Lung microvascular endothelial cell (primary cell): Measurements from ENCODE around the gene CYSRT1. TPM values are rescaled to one million over a fixed set of nuclear protein-coding genes. Genes with fewer than 3 reads are reported as not detected.
"Not testable (repeated sequence)": the region's sequence is repeated elsewhere in the genome, so short reads cannot be mapped to it uniquely, and the experiment has no call there.

ENCODE experiments used
- DNase-seq, 2 donors: peaks; one replicate each; pipeline versions ENCODE4 v3.0.0 to v3.0.0-alpha.2; 2010; ENCODE audit warnings: low read depth in 2 of 2
- total RNA-seq: library from RNA; depleted of rRNA; stranded (reverse); fragments of >200 nt; gene quantifications from 2 replicates; pipeline ENCODE4 v1.2.1, GENCODE V29; 2014

The CYSRT1 gene
- total RNA-seq, 1 donor from 2014 or later, result 0.20 TPM

- no peak for DNase-seq
These were observed 12.0 kb downstream of the CYSRT1 start for GRCh38 chr9:137236936-137237421.

GRCh38 chr9:137237759-137238726, 13.1 kb downstream of the CYSRT1 start:
- DNase-seq, result no peak

GRCh38 chr9:137239541-137240200, 14.7 kb downstream of the CYSRT1 start:
- not testable (repeated sequence) for DNase-seq

- peak; percentile 82 to 84 for DNase-seq
These were observed 15.4 kb downstream of the CYSRT1 start for GRCh38 chr9:137240318-137240840.

GRCh38 chr9:137240841-137241489, 16.0 kb downstream of the CYSRT1 start, which contains the start of gene TUBB4B:
TSS of gene TUBB4B (plus strand) at chr9:137241287. CDS start at chr9:137241361, 74 bp downstream.
- peak; percentile 100 for DNase-seq

- peak; percentile 51 to 53 for DNase-seq
These were observed 16.7 kb downstream of the CYSRT1 start for GRCh38 chr9:137241490-137242268.

GRCh38 chr9:137242269-137243203, 17.6 kb downstream of the CYSRT1 start:
- peak in 1 of 2 donors; percentile 32 for DNase-seq

- DNase-seq, result not testable (repeated sequence)
These were observed 18.3 kb downstream of the CYSRT1 start for GRCh38 chr9:137243266-137243625.

- DNase-seq, result no peak
These were observed 18.9 kb downstream of the CYSRT1 start for GRCh38 chr9:137243626-137244485.

- DNase-seq, result peak in 1 of 2 donors; percentile 83
These were observed 19.8 kb downstream of the CYSRT1 start for GRCh38 chr9:137244486-137245449.

- no peak for DNase-seq
These were observed 20.8 kb downstream of the CYSRT1 start for GRCh38 chr9:137245450-137246421.

- no peak for DNase-seq
These were observed 22.4 kb downstream of the CYSRT1 start for GRCh38 chr9:137247135-137247915.

- no peak for DNase-seq
These were observed 22.9 kb downstream of the CYSRT1 start for GRCh38 chr9:137247916-137248175.

GRCh38 chr9:137250329-137251193, 25.6 kb downstream of the CYSRT1 start:
- no peak for DNase-seq

GRCh38 chr9:137251194-137251461, 26.2 kb downstream of the CYSRT1 start, which contains the start of gene STPG3:
TSS of gene STPG3 (plus strand) at chr9:137251286. CDS start at chr9:137251287, 1 bp downstream.
- no peak for DNase-seq
